ENCODE results near the gene ATXN10.

- TF ChIP-seq, protein P1, sequence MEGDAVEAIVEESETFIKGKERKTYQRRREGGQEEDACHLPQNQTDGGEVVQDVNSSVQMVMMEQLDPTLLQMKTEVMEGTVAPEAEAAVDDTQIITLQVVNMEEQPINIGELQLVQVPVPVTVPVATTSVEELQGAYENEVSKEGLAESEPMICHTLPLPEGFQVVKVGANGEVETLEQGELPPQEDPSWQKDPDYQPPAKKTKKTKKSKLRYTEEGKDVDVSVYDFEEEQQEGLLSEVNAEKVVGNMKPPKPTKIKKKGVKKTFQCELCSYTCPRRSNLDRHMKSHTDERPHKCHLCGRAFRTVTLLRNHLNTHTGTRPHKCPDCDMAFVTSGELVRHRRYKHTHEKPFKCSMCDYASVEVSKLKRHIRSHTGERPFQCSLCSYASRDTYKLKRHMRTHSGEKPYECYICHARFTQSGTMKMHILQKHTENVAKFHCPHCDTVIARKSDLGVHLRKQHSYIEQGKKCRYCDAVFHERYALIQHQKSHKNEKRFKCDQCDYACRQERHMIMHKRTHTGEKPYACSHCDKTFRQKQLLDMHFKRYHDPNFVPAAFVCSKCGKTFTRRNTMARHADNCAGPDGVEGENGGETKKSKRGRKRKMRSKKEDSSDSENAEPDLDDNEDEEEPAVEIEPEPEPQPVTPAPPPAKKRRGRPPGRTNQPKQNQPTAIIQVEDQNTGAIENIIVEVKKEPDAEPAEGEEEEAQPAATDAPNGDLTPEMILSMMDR (IDR thresholded peaks at IDR 0.05): no peak
- TF ChIP-seq POLR2A (IDR thresholded peaks at IDR 0.05) (no peak), POLR2AphosphoS5 (IDR thresholded peaks at IDR 0.05) (no peak)
Observed at GRCh38 chr22:45879552-45879949, 207.9 kb downstream of the ATXN10 start.
